GM21367 (cell line): ENCODE data around the gene CACNA1H.
"Not testable (repeated sequence)": the region's sequence is repeated elsewhere in the genome, so short reads cannot be mapped to it uniquely, and the experiment has no call there.

Source experiments
- ATAC-seq: cut with Tn5 transposase; IDR thresholded peaks from one replicate; pipeline ENCODE4 v1.9.1; 2021; ENCODE audit not compliant: unreplicated experiment

The CACNA1H gene

GRCh38 chr16:1223355-1224214 lies 70.7 kb downstream of the CACNA1H start:
- no peak for ATAC-seq

DNA sequence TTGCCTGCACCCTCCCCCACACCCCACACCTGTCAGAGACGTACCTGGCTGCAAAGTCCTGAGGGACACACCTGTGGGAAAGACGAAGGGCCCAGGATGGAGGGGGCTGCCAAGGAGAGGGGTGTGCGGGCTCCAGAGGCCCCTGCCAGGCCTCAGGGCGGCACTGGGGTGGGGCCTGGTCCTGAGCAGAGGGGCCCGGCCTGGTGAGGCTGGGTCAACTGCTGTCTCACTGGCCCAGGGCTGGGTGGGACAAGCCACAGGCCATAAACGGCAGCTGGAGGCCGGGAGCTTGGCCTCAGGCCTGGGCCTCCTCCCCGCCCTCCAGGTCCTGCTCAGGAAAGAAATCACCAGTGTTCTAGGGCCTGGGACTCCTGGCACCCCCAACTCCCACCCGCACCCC lies 71.7 kb downstream of the CACNA1H start:
- ATAC-seq, result no peak

DNA sequence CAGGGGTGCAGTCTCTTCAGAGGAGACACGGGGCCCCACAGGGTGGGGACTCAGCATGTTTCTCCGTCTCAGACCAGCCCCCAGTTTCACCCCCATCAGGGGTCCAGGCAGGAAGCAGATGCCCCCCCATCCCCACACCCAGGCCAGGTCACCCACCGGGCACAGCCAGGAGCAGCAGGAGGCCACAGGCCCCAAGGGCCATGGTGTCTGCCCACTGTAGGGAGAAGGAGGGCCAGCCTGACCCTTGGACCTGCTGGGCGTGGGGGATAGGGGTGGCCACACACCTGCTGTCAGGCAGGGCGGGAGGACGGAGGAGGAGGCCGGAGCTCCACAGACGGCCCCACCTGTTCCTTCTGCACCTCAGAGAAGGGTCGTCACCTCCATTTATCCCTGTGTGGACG lies 72.1 kb downstream of the CACNA1H start, which contains the start of gene TPSG1:
Gene TPSG1, minus strand, starts transcription at position 218 of the 401 bp plus-strand sequence. Its CDS starts 16 bp downstream, at position 202.
- ATAC-seq, result no peak

- not testable (repeated sequence) for ATAC-seq
Observed at GRCh38 chr16:1225728-1226311, 72.9 kb downstream of the CACNA1H start.

DNA sequence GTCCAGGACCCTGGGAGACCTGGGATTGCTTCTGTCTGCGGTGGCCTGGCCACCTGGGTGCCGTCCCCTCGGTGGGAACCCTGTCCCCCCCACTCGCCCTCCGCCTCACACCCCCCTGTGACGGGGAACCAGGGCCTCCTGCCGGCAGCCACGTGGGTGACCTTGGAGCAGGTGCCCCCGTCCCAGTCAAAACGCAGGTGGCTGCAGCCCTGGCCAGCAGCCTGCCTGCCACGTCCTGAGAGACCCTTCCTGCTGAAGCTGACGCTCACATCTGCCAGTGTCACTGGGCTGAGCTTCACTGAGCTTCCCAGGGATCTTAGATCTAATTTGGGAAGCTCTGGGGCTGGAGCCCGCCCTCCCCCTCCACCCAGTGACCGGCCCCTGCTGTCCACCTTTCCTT lies 73.8 kb downstream of the CACNA1H start:
- not testable (repeated sequence) for ATAC-seq

GRCh38 chr16:1228227-1228626 lies 75.3 kb downstream of the CACNA1H start:
- not testable (repeated sequence) for ATAC-seq

DNA sequence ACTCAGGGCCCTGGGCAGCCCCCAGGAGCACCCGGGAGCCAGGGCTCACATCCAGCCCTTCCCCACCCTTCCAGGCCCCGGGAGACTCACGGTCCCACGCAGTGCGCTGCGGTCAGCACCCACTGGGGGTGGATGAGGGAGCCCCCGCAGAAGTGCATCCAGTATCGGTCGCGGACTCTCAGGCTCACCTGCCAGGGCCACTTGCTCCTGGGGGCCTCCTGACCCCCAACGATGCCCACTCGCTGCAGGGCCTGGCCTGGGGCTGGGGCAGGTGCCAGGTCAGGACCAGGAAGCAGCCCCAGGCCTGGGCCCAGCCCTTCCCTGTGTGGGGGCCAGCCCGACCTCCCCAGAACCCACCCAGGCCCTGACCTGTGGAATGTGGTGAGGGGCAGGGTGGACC lies 76.6 kb downstream of the CACNA1H start:
- ATAC-seq, result not testable (repeated sequence)

- ATAC-seq, result not testable (repeated sequence)
Observed at GRCh38 chr16:1230084-1230470, 77.2 kb downstream of the CACNA1H start, which contains the start of gene TPSB2. Gene TPSB2, minus strand, starts transcription at chr16:1230184. Its CDS starts 233 bp downstream, at chr16:1229951.

DNA sequence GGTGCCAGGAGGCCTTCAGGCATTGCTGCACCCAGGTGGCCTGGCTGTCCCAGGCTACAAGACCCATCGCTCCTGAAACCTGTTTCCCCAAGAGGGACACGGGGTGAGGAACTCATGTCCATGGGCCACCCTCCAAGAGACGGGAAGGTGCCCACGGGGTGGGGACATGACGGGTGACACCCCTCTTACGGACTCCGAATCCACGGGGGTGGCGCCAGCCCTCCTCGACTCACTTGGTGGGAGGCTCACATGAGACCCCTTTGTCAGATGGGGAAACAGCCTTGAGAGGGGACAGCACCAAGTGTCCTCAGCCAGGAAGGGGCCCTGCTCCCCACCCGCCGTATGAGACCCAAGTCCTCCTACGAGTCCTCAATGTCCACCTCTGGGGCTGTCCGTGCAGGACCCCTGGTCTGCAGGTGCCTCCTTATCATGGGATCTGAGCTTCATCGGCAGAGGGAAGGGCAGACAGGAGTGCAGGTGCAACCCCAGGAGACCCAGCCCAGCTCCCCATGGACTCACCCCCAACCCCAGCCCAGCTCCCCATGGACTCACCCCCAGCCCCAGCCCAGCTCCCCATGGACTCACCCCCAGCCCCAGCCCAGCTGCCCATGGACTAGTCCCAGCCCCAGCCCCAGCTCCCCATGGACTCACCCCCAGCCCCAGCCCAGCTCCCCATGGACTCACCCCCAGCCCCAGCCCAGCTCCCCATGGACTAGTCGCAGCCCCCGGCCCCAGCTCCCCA lies 77.7 kb downstream of the CACNA1H start:
- not testable (repeated sequence) for ATAC-seq

GRCh38 chr16:1231301-1231700 lies 78.4 kb downstream of the CACNA1H start:
- ATAC-seq, result not testable (repeated sequence)

- not testable (repeated sequence) for ATAC-seq
Observed at GRCh38 chr16:1232049-1232748, 79.3 kb downstream of the CACNA1H start.

DNA sequence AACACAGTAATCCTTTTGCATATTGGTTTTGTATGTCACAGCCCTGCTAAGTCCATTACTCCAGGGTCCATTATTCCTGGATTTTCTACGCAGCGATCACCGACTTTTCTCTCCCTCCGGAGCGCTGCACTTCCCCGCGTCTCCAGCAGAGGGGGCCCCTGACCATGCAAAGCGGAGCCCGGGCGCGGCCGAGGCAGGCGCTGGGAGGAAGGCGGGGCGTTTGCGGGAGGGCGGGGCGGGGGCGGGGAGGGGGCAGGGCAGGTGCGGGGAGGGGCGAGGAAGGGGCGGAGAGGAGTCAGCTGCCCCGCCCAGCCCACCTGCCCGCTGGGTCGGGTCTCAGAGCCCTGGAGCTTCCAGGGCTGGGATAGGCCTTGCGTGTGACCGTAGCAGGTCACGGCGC lies 83.8 kb downstream of the CACNA1H start:
- ATAC-seq, result not testable (repeated sequence)

GRCh38 chr16:1237990-1238389 lies 85.1 kb downstream of the CACNA1H start:
- no peak for ATAC-seq

DNA sequence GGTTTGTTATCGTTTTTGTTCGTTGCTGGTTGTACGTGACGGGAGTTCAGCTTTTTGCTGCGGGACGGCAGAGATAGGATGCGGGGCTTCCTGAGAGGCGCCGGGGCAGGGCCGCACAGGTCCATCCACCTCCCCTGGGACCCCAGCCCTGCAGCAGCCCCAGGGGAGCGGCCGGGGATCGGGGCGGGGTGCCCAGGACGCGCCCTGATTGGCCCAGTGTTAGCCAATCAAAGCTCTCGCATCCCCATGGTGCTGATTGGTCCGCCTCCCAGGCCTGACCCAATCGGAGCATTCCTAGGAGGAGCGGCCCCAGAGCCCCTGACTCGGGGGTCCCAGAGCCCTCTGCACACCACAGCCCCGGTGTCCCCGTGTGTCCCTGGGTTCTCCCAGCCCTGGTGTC lies 86.0 kb downstream of the CACNA1H start:
- not testable (repeated sequence) for ATAC-seq

DNA sequence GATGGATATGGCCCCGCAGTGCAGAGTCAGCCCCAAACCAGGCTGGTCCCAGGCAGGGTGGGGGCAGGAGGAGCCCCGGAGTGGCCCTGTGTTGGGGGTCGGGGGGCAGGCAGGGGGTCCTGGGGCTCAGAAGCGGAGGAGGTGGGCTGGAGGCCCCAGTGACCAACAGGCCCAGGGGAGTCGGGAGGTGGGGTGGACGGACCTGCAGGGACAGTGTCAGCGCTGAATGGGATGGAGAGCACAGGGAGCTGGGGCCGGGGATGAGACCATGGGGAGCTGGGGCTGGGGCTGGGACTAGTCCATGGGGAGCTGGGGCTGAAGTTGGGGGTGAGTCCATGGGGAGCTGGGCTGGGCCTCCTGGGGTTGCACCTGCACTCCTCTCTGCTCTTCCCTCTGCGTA lies 86.7 kb downstream of the CACNA1H start:
- not testable (repeated sequence) for ATAC-seq

DNA sequence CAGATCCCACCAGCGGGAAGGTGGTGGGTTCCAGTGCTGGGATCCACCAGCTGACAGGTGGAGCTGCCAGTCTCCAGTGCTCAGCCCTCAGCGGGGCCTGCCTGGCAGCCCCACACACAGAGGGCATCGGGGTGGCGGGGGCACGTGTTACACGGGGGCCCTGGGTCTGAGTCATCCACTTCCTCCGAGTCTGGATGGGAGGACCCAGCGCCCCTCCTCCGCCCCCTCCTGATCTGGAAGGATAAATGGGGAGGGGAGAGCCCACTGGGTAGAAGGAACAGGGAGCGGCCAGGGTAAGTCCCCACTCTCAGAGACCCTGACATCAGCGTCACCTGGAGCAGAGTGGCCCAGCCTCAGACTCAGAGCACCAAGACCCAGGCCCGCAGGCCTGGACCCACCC lies 87.5 kb downstream of the CACNA1H start, which contains the start of gene TPSAB1:
Gene TPSAB1, plus strand, starts transcription at position 270 of the 400 bp plus-strand sequence. CDS start 234 bp downstream, outside the sequence.
- not testable (repeated sequence) for ATAC-seq

DNA sequence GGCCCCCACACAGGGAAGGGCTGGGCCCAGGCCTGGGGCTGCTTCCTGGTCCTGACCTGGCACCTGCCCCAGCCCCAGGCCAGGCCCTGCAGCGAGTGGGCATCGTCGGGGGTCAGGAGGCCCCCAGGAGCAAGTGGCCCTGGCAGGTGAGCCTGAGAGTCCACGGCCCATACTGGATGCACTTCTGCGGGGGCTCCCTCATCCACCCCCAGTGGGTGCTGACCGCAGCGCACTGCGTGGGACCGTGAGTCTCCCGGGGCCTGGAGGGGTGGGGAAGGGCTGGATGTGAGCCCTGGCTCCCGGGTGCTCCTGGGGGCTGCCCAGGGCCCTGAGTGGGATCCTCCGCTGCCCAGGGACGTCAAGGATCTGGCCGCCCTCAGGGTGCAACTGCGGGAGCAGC lies 88.2 kb downstream of the CACNA1H start:
- ATAC-seq, result not testable (repeated sequence)

DNA sequence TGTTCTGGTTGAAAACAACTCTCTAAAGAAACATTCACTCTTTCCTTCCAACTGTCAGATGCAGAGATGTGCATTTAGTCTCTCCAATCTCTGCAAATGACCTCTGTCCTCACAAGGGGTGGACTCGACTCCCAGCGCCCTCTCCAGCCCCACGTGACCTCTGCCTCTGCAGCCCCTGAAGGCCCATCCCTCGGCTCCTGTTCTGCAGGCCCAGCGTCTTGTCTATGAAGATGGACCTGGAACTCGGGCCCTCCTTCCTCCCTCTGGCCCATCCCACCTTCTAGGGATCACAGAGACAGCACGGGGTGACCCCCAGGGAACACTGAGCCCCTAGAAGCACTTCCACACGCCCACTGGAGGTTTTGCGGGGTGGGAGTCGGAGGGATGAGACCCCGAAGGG lies 90.5 kb downstream of the CACNA1H start:
- ATAC-seq, result not testable (repeated sequence)

- not testable (repeated sequence) for ATAC-seq
Observed at GRCh38 chr16:1243907-1244850, 91.3 kb downstream of the CACNA1H start.
